Measurements from ENCODE around the gene ARHGAP6. TPM values are rescaled to one million over a fixed set of nuclear protein-coding genes. Genes with fewer than 3 reads are reported as not detected.

Gene ARHGAP6
- polyA plus RNA-seq, 1 experiment = 1.3 TPM

- Histone ChIP-seq H3K4me3 (ENCODE audit: low read depth, low read length) (no peak overlapping the region), H3K36me3 (ENCODE audit: control insufficient read depth, insufficient read depth, low read length) (no peaks in the 10 kb centered on the region), H3K27me3 (ENCODE audit: control insufficient read depth, insufficient read depth, low read length) (no peaks in the 10 kb centered on the region)
- no peak for TF ChIP-seq CTCF (IDR thresholded peaks at IDR 0.05; ENCODE audit: insufficient read depth, low read depth, low read length)
- POLR2A ChIA-PET = no interaction called here
- CTCF ChIA-PET = no interaction called here
- DNase-seq (ENCODE audit: low read depth) = peak; percentile 19
Observed at GRCh38 chrX:11273544-11273943, 392.2 kb downstream of the ARHGAP6 start.

GRCh38 chrX:11272863-11273262 is 392.9 kb downstream of the ARHGAP6 start:
- H3K27me3 ChIP-seq (ENCODE audit: control insufficient read depth, insufficient read depth, low read length) = no peaks in the 10 kb centered on the region
- H3K36me3 ChIP-seq (ENCODE audit: control insufficient read depth, insufficient read depth, low read length) = no peaks in the 10 kb centered on the region
- ChIA-PET CTCF (no interaction called here), POLR2A (no interaction called here)
- H3K4me3 ChIP-seq (ENCODE audit: low read depth, low read length) = no peak overlapping the region
- TF ChIP-seq CTCF (IDR thresholded peaks at IDR 0.05; ENCODE audit: insufficient read depth, low read depth, low read length) = no peak
- DNase-seq (ENCODE audit: low read depth) = no peak

GRCh38 chrX:11272290-11272689 is 393.4 kb downstream of the ARHGAP6 start:
- ChIA-PET POLR2A (interaction anchor here (0.6 kb wide), 1 partner anchor 124 kb away, joined by 3 read pairs; no protein-coding TSS in a partner anchor), CTCF (interaction anchor here (0.6 kb wide), 1 partner anchor 97 kb away, joined by 4 read pairs; no protein-coding TSS in a partner anchor)
- no peaks in the 10 kb centered on the region for H3K27me3 ChIP-seq (ENCODE audit: control insufficient read depth, insufficient read depth, low read length)
- no peak overlapping the region for H3K4me3 ChIP-seq (ENCODE audit: low read depth, low read length)
- no peaks in the 10 kb centered on the region for H3K36me3 ChIP-seq (ENCODE audit: control insufficient read depth, insufficient read depth, low read length)
- no peak for TF ChIP-seq CTCF (IDR thresholded peaks at IDR 0.05; ENCODE audit: insufficient read depth, low read depth, low read length)
- no peak for DNase-seq (ENCODE audit: low read depth)

- ChIA-PET CTCF (interaction anchor here (0.6 kb wide), 1 partner anchor 109 kb away, joined by 3 read pairs; no protein-coding TSS in a partner anchor), POLR2A (no interaction called here)
- Histone ChIP-seq H3K4me3 (ENCODE audit: low read depth, low read length) (no peak overlapping the region), H3K27me3 (ENCODE audit: control insufficient read depth, insufficient read depth, low read length) (no peaks in the 10 kb centered on the region), H3K36me3 (ENCODE audit: control insufficient read depth, insufficient read depth, low read length) (no peaks in the 10 kb centered on the region)
- DNase-seq (ENCODE audit: low read depth) = no peak
- no peak for TF ChIP-seq CTCF (IDR thresholded peaks at IDR 0.05; ENCODE audit: insufficient read depth, low read depth, low read length)
Observed at GRCh38 chrX:11269996-11270395, 395.7 kb downstream of the ARHGAP6 start.

- no peak overlapping the region for H3K4me3 ChIP-seq (ENCODE audit: low read depth, low read length)
- H3K36me3 ChIP-seq (ENCODE audit: control insufficient read depth, insufficient read depth, low read length) = no peaks in the 10 kb centered on the region
- no peaks in the 10 kb centered on the region for H3K27me3 ChIP-seq (ENCODE audit: control insufficient read depth, insufficient read depth, low read length)
- no peak for DNase-seq (ENCODE audit: low read depth)
- no peak for TF ChIP-seq CTCF (IDR thresholded peaks at IDR 0.05; ENCODE audit: insufficient read depth, low read depth, low read length)
- CTCF ChIA-PET = no interaction called here
- POLR2A ChIA-PET = no interaction called here
Observed at GRCh38 chrX:11269006-11269405, 396.7 kb downstream of the ARHGAP6 start.

Data from BJ (cell line).